ENCODE data around the gene GPC5.

- TF ChIP-seq CTCF (IDR thresholded peaks at IDR 0.05 in 4 of 5, conservative IDR thresholded peaks at IDR 0.05 in 1 of 5) = no peak
- no peak for TF ChIP-seq POLR2A (IDR thresholded peaks at IDR 0.05)
Observed at GRCh38 chr13:91540158-91540736, 141.8 kb downstream of the GPC5 start.

Measured in gastrocnemius medialis (tissue), 4 donors.